ENCODE data around the gene CACNA1A.

The CACNA1A gene

GRCh38 chr19:13234518-13234917, 271.8 kb downstream of the CACNA1A start:
- DNase-seq (ENCODE audit: low read depth, low spot score) = peak; percentile 37

GRCh38 chr19:13231663-13232062, 274.6 kb downstream of the CACNA1A start:
- no peak for DNase-seq (ENCODE audit: low read depth, low spot score)

- DNase-seq (ENCODE audit: low read depth, low spot score) = no peak
Measured at GRCh38 chr19:13229246-13229645, 277.0 kb downstream of the CACNA1A start.

GRCh38 chr19:13228561-13228960, 277.7 kb downstream of the CACNA1A start:
- DNase-seq (ENCODE audit: low read depth, low spot score) = no peak

GRCh38 chr19:13226983-13227382, 279.3 kb downstream of the CACNA1A start:
- no peak for DNase-seq (ENCODE audit: low read depth, low spot score)

GRCh38 chr19:13225973-13226865, 280.1 kb downstream of the CACNA1A start:
- no peak for DNase-seq (ENCODE audit: low read depth, low spot score)

- no peak for DNase-seq (ENCODE audit: low read depth, low spot score)
Measured at GRCh38 chr19:13225085-13225484, 281.2 kb downstream of the CACNA1A start.

- no peak for DNase-seq (ENCODE audit: low read depth, low spot score)
Measured at GRCh38 chr19:13220847-13221246, 285.4 kb downstream of the CACNA1A start.

- DNase-seq (ENCODE audit: low read depth, low spot score) = no peak
Measured at GRCh38 chr19:13215572-13216380, 290.5 kb downstream of the CACNA1A start.

GRCh38 chr19:13214036-13214730, 292.1 kb downstream of the CACNA1A start:
- DNase-seq (ENCODE audit: low read depth, low spot score) = no peak

GRCh38 chr19:13212759-13213330, 293.4 kb downstream of the CACNA1A start:
- peak; percentile 50 for DNase-seq (ENCODE audit: low read depth, low spot score)

GRCh38 chr19:13211426-13212308, 294.6 kb downstream of the CACNA1A start:
- no peak for DNase-seq (ENCODE audit: low read depth, low spot score)

GRCh38 chr19:13210941-13211340, 295.3 kb downstream of the CACNA1A start:
- no peak for DNase-seq (ENCODE audit: low read depth, low spot score)

GRCh38 chr19:13210339-13210775, 295.9 kb downstream of the CACNA1A start:
- DNase-seq (ENCODE audit: low read depth, low spot score) = no peak

GRCh38 chr19:13209484-13210338, 296.6 kb downstream of the CACNA1A start:
- no peak for DNase-seq (ENCODE audit: low read depth, low spot score)

GRCh38 chr19:13208672-13209483, 297.4 kb downstream of the CACNA1A start:
- no peak for DNase-seq (ENCODE audit: low read depth, low spot score)

- DNase-seq (ENCODE audit: low read depth, low spot score) = peak; percentile 62
Measured at GRCh38 chr19:13207846-13208671, 298.2 kb downstream of the CACNA1A start.

Measured in activated naive CD8-positive, alpha-beta T cell treated with anti-CD3 and anti-CD28 coated beads, Interleukin-2, amount 50 U/mL, for 16 hours (primary cell).